ENCODE measurements around the gene FAT2. TPM values are rescaled to one million over a fixed set of nuclear protein-coding genes. Genes with fewer than 3 reads are reported as not detected.

FAT2 gene
- total RNA-seq, 1 donor from 2014 or later = 0.14 TPM

- Histone ChIP-seq H3K9me3 (ENCODE audit: insufficient read depth, low read depth, low read length) (no peaks in the 10 kb centered on the region), H3K79me2 (ENCODE audit: insufficient read depth, low read length) (no peaks in the 10 kb centered on the region), H2AFZ (ENCODE audit: low read depth, low read length) (no peak overlapping the region), H3K4me2 (ENCODE audit: low read length) (no peak overlapping the region), H3K36me3 (ENCODE audit: insufficient read depth, low read length) (no peaks in the 10 kb centered on the region), H3K9ac (ENCODE audit: low read length) (no peak overlapping the region), H4K20me1 (ENCODE audit: insufficient read depth, low read length) (no peaks in the 10 kb centered on the region), H3K4me3 (ENCODE audit: insufficient read depth, low read depth, low read length) (no peak overlapping the region), H3K27me3 (ENCODE audit: insufficient read depth, low read length) (peaks cover 2% of the 10 kb centered on the region), H3K4me1 (ENCODE audit: insufficient read depth, low read length) (no peaks in the 10 kb centered on the region), H3K27ac (ENCODE audit: low read depth, low read length) (no peak overlapping the region)
- Mint-ChIP-seq H3K4me1 (ENCODE audit: low read depth, unreplicated experiment) (no peaks in the 10 kb centered on the region), H3K4me3 (ENCODE audit: unreplicated experiment) (no peak overlapping the region), H3K27ac (ENCODE audit: unreplicated experiment) (no peak overlapping the region), H3K27me3 (ENCODE audit: low read depth, unreplicated experiment) (peaks cover 35% of the 10 kb centered on the region), H3K36me3 (ENCODE audit: low read depth, unreplicated experiment) (no peaks in the 10 kb centered on the region), H3K9me3 (ENCODE audit: unreplicated experiment) (peaks cover 9% of the 10 kb centered on the region)
- DNase-seq (ENCODE audit: low read depth) = no peak
- TF ChIP-seq CTCF (IDR thresholded peaks at IDR 0.05; ENCODE audit: insufficient read depth, low read depth, low read length) = no peak
- no peak for TF ChIP-seq EZH2 (IDR thresholded peaks at IDR 0.05; ENCODE audit: insufficient read depth, low read length)
- FAIRE-seq = no peak
Measured at GRCh38 chr5:151570512-151571269, 20.4 kb downstream of the FAT2 start.

- H2AFZ ChIP-seq (ENCODE audit: low read depth, low read length) = no peak overlapping the region
- no peak for TF ChIP-seq EZH2 (IDR thresholded peaks at IDR 0.05; ENCODE audit: insufficient read depth, low read length)
- TF ChIP-seq CTCF (IDR thresholded peaks at IDR 0.05; ENCODE audit: insufficient read depth, low read depth, low read length) = no peak
- no peaks in the 10 kb centered on the region for H3K36me3 Mint-ChIP-seq (ENCODE audit: low read depth, unreplicated experiment)
- H3K27ac Mint-ChIP-seq (ENCODE audit: unreplicated experiment) = no peak overlapping the region
- H3K4me3 Mint-ChIP-seq (ENCODE audit: unreplicated experiment) = no peak overlapping the region
- peaks cover 35% of the 10 kb centered on the region for H3K27me3 Mint-ChIP-seq (ENCODE audit: low read depth, unreplicated experiment)
- FAIRE-seq = no peak
- no peak for DNase-seq (ENCODE audit: low read depth)
- no peaks in the 10 kb centered on the region for H4K20me1 ChIP-seq (ENCODE audit: insufficient read depth, low read length)
- H3K4me2 ChIP-seq (ENCODE audit: low read length) = no peak overlapping the region
- H3K4me1 Mint-ChIP-seq (ENCODE audit: low read depth, unreplicated experiment) = no peaks in the 10 kb centered on the region
- no peaks in the 10 kb centered on the region for H3K36me3 ChIP-seq (ENCODE audit: insufficient read depth, low read length)
- H3K27me3 ChIP-seq (ENCODE audit: insufficient read depth, low read length) = peaks cover 2% of the 10 kb centered on the region
- H3K9ac ChIP-seq (ENCODE audit: low read length) = no peak overlapping the region
- H3K9me3 ChIP-seq (ENCODE audit: insufficient read depth, low read depth, low read length) = no peaks in the 10 kb centered on the region
- H3K9me3 Mint-ChIP-seq (ENCODE audit: unreplicated experiment) = peaks cover 9% of the 10 kb centered on the region
- H3K4me1 ChIP-seq (ENCODE audit: insufficient read depth, low read length) = no peaks in the 10 kb centered on the region
- no peak overlapping the region for H3K27ac ChIP-seq (ENCODE audit: low read depth, low read length)
- no peaks in the 10 kb centered on the region for H3K79me2 ChIP-seq (ENCODE audit: insufficient read depth, low read length)
- H3K4me3 ChIP-seq (ENCODE audit: insufficient read depth, low read depth, low read length) = no peak overlapping the region
Measured at GRCh38 chr5:151570058-151570457, 21.1 kb downstream of the FAT2 start.
